HG02970 (cell line): ENCODE data around the gene CPNE9.
"Not testable (repeated sequence)": the region's sequence is repeated elsewhere in the genome, so short reads cannot be mapped to it uniquely, and the experiment has no call there.

Experiments used
- ATAC-seq: cut with Tn5 transposase; IDR thresholded peaks from one replicate; pipeline ENCODE4 v1.9.1; 2021; ENCODE audit warnings: mild to moderate bottlenecking, moderate library complexity, moderate number of reproducible peaks; ENCODE audit not compliant: unreplicated experiment, low FRiP score

Gene CPNE9

DNA sequence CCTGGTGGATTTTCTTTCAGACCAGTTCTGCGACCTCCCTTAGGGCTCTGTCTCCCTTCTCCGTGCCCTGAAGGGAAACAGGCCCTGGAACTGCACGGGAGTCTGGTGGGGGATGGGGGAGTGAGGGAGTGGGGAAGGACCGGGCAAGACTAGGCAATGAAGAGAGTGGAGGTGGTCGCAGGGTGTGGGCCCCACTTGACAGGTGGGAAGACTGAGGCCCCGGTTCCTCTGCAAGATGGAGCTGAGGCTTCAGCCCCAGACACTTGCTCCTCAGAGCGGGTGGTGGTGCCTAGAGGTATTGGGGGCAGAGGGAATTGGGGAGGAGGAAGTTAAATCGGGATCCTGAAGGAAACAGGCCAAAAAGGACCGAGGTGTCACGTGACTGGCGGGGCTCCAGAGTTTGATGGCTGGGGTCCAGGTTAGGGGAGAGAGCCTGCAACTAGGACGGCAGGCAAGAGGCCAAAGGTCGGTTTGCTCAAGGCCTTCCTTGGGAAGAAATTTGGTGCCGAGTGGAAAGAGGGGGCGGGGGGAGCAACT is 66.7 kb downstream of the CPNE9 start:
- ATAC-seq = no peak

DNA sequence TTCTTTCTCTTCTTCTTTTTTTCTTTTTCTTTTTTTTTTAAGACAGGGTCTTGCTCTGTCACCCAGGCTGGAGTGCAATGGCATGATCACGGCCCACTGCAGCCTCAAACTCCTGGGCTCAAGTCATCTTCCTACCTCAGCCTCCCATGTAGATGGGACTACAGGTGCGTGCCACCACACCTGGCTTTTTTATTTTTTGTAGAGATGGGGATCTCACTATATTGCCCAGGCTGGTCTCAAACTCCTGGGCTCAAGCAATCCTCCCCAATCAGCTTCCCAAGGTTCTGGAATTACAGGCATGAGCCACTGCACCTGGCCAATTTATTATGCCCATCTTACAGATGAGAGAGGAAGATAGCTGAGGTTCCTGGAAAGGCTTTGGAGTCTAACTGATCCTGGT is 67.4 kb downstream of the CPNE9 start:
- not testable (repeated sequence) for ATAC-seq

DNA sequence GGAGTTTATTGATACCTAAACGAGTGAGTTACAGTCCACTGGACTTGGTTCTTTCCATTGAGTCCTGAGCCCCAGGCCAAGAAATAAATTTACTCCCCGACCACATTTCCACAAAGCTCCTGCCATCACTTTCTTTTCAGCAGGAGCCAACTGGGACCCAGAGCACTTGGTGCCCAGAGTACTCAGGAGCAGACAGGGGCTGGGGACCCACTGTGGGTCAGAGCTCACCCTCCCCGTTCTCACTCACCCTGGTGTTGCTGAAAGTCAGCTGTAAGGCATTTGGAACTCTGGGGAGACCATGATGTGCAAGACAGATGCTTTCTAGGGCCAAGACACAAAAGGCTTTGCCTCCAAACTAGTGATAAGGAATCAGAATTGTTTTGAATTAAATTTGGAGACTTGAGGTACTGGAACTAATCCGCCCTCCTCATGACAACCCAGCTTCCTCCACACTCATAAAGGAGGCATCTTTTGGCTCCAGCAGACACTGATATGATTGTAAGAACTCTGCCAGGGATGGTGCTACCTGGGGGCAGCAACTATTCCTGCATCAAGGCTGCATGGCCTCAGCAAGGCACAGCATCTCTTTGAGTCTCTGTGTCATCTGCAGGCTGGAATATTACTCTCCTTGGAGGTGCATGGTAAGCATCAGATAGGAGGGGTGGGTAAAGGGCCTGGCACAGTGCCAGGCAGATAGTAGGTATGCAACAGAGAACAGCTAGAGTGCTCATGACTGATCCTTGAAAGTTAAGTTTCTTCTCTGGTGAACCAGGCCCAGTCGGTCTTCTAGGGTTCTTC is 73.5 kb downstream of the CPNE9 start:
- no peak for ATAC-seq

DNA sequence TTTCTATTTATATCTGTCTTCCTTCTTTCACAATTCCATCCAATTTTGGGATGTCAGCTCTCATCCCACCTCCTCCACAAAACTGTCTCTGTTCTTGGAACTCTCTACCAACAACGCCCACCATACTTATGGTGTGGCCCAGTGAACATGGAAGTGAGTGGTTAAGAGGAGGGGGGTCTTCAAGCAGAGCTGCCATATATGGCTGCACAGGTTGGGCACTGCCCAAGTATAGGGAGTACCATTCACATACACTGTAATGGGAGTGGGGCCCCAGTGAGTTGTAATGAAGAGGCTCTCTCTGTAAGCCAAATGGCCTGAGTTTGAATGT is 74.0 kb downstream of the CPNE9 start:
- no peak for ATAC-seq

DNA sequence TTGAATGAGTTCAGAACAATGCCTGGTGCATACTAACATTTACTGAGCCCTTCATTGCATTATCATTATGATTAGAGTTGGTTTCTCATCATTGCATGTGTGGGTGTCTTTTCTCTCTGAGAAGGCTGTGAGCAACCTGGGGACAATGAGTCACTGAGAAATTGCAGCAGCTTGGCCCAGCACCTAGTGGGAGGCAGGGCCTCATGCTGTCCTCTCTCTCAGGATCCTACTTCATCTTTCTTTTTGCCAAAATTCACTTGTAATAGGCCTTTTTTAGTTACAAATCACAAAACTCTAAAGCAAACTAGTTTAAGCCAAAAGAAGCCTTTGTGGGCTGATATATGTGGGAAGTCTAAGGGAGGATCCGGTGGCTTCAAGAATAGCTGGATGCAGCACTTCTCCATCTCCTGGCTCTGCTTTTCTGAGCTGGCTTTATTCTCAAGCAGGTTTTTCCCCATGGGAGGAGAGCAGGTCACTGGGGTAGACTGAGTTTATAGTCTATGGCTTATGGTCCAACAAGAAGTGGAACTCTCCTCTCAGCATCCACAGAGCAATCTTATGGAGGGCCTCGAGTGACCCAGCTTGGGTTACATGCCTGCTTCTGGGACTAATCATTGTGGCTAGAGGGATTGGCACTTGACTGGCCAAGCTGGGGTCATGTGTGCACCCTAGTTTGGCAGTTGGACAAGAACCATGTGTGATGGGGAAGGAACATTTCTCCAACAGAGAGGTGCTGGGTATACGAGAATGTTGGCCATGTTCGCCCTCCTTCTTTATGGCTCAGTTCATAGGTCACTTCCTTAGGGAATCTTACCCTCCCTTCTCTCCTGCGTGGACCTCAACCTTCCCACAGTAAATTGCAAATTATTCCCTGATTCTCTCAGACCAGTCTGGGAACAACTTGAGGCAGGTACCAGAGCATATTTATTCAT is 74.8 kb downstream of the CPNE9 start:
- no peak for ATAC-seq

DNA sequence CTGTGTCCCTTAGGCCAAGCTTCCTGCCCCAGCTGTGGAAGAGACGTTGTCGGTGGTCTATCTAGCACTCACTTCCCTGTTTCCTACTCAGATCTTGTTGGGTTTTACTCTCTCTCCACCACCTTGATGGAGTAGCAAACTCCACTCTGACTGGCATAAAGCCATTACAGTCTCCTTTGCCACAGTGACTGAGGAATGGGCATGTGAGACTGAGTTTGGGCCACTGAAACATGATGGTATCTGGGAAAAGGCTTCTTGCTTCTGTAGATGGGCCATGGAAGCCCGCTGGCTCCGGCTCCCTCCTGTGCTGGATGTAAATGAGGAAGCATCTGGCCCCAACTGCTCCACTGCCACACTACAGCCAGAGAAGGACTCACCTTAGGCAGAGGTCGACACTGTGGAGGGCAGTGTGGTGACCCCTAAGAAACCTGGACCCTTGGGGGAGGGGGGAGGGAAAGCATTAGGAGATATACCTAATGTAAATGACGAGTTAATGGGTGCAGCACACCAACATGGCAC is 75.5 kb downstream of the CPNE9 start:
- ATAC-seq = no peak
